HG02870 (cell line): Measurements from ENCODE around the gene OTOG.

ENCODE experiments used
- ATAC-seq: cut with Tn5 transposase; IDR thresholded peaks from one replicate; pipeline ENCODE4 v1.9.1; 2021; ENCODE audit warnings: mild to moderate bottlenecking, moderate library complexity; ENCODE audit not compliant: unreplicated experiment

OTOG gene

DNA sequence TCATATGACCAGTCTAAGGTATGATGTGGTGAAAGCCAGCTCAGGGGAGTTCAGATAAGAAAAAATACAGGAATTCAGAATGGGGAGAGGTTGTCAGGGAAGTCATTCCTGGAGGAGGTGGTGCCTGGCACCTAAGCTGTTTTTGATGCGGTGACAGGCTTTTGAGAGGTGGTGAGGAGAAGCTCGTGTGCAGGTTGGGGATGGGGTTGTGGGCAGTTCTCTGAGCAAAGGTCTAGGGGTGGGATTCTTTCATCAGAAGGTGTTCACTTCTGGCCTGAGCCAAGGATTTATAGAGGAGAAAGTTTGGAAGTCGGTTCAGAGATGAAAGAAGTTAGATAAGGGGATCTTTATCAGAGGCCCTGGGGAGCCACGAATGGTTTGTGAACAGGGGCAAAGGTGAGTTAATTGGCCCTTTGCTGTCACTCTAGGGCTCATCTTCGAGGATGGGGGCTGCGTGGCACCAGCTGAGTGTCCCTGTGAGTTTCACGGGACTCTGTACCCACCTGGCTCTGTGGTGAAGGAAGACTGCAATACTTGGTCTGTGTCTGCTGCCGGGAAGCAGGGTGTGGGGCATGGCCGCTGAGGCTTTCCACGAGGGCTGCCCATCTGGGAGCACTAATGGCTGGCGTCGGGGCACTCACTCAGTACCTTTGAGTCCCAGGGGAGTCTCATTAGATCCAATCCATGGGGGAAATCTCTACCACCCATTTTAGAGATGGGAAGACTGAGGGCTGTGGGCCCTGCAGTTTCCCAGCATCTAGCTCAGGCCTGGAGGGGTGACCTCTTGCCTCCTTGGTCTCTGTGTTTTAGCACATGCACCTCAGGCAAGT lies 13.4 kb downstream of the OTOG start:
- ATAC-seq, result no peak

DNA sequence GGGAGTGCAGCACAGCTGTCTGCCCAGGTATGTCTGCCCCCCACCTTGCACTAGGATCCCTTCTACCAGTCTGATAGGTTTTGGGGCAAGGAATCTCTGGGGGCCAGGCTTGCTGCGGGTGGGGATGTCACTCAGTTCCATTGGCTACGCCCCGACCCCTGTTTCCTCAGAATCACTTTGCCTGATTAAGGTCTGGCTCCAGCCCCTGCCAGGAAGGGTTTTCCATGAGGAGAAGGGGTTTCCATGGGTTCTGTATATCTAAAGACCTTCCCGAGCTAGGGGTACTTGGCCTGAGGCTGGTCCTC lies 14.0 kb downstream of the OTOG start:
- ATAC-seq, result no peak

- no peak for ATAC-seq
Observed at GRCh38 chr11:17561526-17561925, 14.5 kb downstream of the OTOG start.

- no peak for ATAC-seq
Observed at GRCh38 chr11:17563231-17563646, 16.2 kb downstream of the OTOG start.

DNA sequence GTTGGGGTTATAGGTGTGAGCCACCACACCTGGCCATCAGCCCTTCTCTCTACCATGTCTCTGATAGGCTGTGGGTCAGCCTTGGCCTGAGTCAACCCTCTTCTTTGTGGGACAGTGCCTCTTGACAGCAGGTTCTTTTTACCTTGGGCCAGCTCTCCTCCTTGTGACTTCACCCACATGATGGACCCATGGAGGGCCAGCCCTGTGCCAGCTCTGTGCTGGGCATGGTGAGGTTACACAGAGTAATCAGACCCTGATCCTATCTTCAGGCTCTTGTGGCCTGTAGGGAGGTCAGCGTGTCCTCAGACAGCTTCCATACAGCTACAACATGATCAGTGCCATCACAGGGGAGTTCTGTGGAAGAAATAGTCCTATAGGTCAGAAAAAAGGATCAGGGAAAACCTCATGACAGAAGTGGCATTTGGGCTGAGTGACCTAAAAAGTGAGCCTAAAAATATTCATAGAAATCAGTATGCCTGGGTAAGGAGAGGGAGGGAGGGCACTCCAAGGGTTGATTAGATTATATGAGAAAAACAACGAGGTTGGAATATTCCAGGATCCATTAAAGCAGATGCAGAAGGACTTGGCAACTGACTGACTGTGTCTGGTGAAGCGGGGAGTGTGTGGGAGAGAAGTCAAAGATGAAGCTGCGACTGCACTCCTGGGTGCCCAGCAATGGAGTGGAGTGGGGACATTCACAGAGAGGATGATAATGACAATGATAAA lies 17.1 kb downstream of the OTOG start:
- no peak for ATAC-seq

GRCh38 chr11:17564687-17565042 lies 17.6 kb downstream of the OTOG start:
- ATAC-seq, result no peak

GRCh38 chr11:17568944-17569343 lies 21.9 kb downstream of the OTOG start:
- no peak for ATAC-seq

DNA sequence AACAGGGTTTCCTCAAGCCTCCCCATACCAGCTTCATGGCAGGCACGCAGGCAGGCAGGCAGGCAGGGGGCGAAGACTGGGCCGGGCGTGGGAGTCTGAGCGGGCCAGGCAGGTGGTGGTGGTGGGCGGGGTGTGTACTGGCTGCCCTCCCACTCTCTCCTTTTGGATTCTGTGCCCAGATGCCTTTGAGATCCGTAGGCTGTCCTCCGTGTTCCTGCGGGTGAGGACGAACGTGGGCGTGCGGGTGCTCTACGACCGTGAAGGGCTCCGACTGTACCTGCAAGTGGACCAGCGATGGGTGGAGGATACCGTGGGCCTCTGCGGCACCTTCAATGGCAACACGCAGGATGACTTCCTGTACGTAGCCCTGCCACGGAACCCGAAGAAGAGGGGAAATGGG lies 23.0 kb downstream of the OTOG start:
- no peak for ATAC-seq

GRCh38 chr11:17571431-17572358 lies 24.6 kb downstream of the OTOG start:
- no peak for ATAC-seq

DNA sequence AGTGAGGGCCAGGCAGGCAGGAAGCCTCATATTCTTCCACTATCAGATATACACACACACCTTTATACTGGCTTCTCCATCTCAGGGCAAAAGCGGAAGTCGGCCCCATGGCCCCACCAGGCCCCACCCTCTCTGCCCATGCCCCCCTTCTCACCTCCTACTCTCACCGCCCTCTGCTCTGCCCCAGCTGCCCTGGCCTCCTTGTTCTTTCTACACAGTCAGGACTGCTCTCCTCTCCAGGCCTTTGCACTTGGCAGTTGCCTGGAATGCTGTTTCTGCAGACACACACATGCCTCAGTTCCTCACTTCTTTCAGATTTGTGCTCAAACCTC lies 25.3 kb downstream of the OTOG start:
- ATAC-seq, result no peak

DNA sequence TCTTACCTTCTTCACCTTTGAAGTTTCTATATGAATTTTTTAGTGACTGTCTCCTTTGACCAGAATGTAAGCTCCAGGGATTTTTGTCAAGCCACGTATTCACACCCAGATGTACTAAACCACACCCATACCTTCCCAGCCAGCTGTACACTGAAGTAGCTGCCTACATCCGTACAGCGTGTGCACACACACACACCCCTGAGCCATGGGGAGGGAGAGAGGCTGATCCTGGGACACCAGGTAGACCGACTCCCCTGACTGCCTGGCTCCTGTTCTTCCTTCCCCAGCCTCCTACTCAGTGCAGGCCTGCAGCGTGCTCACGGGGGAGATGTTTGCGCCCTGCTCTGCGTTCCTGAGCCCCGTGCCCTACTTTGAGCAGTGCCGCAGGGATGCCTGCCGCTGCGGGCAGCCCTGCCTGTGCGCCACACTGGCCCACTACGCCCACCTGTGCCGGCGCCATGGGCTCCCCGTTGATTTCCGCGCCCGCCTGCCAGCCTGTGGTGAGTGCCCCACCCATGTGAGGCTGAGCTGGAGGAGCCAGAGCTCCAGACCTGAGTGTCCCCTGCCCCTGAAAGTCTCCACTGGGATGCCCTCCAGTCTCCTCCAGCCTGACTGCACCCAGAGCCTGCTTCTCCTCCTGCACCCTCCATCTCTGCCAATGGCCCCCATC lies 25.9 kb downstream of the OTOG start:
- no peak for ATAC-seq

GRCh38 chr11:17573526-17573925 lies 26.5 kb downstream of the OTOG start:
- no peak for ATAC-seq

DNA sequence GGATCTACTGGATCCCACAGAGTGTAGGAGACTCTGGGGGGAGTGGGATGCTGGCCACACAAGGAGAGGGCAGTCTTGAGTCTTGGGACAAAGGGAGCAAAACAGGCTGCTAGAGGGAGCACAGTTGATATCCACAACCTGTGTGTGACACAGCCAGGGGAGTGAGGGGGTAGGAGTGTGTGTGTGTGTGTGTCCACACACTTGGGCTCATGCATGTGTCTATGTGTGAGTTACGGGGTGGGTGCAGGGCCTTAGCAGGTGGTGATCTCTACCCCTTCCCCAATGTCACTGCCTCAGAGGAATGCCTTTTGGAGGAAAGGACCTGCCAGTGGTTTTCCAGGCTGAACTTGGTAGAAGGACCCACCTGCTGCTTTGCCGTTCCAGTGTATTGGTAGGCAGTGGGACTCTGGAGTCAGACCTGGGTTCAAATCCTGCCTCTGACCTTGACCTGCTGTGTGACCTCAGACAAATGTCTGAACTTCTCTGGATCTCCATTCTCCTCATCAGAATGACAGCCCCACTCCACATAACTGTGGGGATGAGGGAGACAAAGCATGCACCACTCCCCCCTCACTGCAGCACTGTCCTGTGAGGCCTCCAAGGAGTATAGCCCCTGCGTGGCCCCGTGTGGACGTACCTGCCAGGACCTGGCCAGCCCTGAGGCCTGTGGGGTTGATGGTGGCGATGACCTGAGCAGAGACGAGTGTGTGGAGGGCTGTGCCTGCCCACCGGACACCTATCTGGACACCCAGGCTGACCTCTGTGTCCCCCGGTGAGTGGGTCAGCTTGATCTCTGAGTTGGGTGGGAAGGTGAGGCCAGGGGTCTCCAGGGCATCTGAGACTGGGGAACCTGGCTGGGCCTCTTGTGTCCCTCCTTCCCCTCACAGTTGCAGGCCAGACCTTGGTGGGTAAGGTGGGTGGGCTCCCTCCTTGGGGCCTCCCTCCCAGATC lies 27.4 kb downstream of the OTOG start:
- no peak for ATAC-seq

- no peak for ATAC-seq
Observed at GRCh38 chr11:17575431-17576425, 28.7 kb downstream of the OTOG start.

DNA sequence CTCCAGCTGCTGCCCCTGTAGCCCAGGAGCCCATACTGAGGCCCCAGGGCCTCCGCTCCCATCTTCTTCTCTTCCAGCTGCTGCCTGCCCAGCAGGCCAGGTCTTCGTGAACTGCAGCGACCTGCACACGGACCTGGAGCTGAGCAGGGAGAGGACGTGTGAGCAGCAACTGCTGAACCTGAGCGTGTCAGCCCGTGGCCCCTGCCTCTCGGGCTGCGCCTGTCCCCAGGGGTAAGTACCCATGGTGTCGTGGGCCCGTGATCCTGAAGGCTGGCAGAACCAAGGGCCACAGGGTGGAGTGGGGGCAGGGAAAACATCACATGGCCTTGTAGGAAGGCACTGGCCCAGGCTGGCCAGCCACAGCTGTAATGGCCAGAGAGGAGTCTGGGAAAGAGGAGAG lies 31.2 kb downstream of the OTOG start:
- no peak for ATAC-seq

DNA sequence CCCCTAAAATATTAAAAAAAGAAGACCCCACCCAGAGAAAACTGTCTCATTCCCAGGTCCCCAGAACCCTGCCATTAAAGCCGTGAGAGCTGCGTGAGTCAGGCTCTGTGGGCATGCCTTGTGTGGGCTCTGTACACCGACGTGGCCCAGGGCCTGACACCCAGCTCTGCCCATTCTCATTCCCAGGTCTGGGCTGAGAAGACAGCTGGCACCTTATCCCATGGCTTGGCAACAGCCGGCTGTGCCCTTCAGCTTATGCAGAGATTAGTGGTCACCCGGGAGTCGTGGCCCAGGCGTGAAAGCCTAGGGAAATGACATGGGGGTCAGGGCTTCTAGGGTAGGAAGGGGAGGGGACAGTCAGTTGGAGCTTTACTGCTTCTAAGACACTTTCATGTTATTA lies 31.9 kb downstream of the OTOG start:
- no peak for ATAC-seq

GRCh38 chr11:17579451-17579850 lies 32.4 kb downstream of the OTOG start:
- ATAC-seq, result no peak

GRCh38 chr11:17580271-17580670 lies 33.2 kb downstream of the OTOG start:
- no peak for ATAC-seq
